HUDEP-2 (cell line): ENCODE data around the gene CES5A.
"Not testable (repeated sequence)": the region's sequence is repeated elsewhere in the genome, so short reads cannot be mapped to it uniquely, and the experiment has no call there.

ENCODE experiments used
- DNase-seq, 76 experiments: peaks; one replicate each; lab custom pipeline; 2025; ENCODE audit not compliant: unreplicated experiment in 76 of 76; lab: John Stamatoyannopoulos, UW

The CES5A gene

GRCh38 chr16:55832425-55832772 is 42.8 kb downstream of the CES5A start:
- DNase-seq: no peak

- no peak for DNase-seq
These were observed 44.4 kb downstream of the CES5A start for GRCh38 chr16:55830658-55831294.

GRCh38 chr16:55829232-55829631 is 45.9 kb downstream of the CES5A start:
- DNase-seq: not testable (repeated sequence)

GRCh38 chr16:55828680-55829079 is 46.5 kb downstream of the CES5A start:
- no peak for DNase-seq

- DNase-seq: no peak
These were observed 50.0 kb downstream of the CES5A start for GRCh38 chr16:55825115-55825728.

GRCh38 chr16:55824473-55825000 is 50.6 kb downstream of the CES5A start:
- no peak for DNase-seq

- no peak for DNase-seq
These were observed 52.8 kb downstream of the CES5A start for GRCh38 chr16:55822280-55822810.

- DNase-seq: no peak
These were observed 54.0 kb downstream of the CES5A start for GRCh38 chr16:55821210-55821609.

- DNase-seq: no peak
These were observed 54.6 kb downstream of the CES5A start for GRCh38 chr16:55820615-55821014.

GRCh38 chr16:55817236-55817912 is 57.8 kb downstream of the CES5A start:
- no peak for DNase-seq

- not testable (repeated sequence) for DNase-seq
These were observed 59.0 kb downstream of the CES5A start for GRCh38 chr16:55816222-55816621.

- DNase-seq: no peak
These were observed 59.9 kb downstream of the CES5A start for GRCh38 chr16:55815320-55815719.

GRCh38 chr16:55814174-55814573 is 61.0 kb downstream of the CES5A start:
- DNase-seq: not testable (repeated sequence)

GRCh38 chr16:55813730-55814129 is 61.4 kb downstream of the CES5A start:
- DNase-seq: not testable (repeated sequence)

GRCh38 chr16:55812951-55813350 is 62.2 kb downstream of the CES5A start:
- DNase-seq: no peak

GRCh38 chr16:55811811-55812210 is 63.4 kb downstream of the CES5A start:
- no peak for DNase-seq

GRCh38 chr16:55810451-55810961 is 64.7 kb downstream of the CES5A start:
- no peak for DNase-seq

GRCh38 chr16:55809851-55810250 is 65.3 kb downstream of the CES5A start:
- DNase-seq: no peak

GRCh38 chr16:55809386-55809785 is 65.8 kb downstream of the CES5A start:
- no peak for DNase-seq

GRCh38 chr16:55808286-55808685 is 66.9 kb downstream of the CES5A start:
- DNase-seq: not testable (repeated sequence)

GRCh38 chr16:55805104-55805503 is 70.1 kb downstream of the CES5A start:
- DNase-seq: not testable (repeated sequence)
